Ureter (tissue), 1 donor: ENCODE measurements around the gene BMP6. TPM values are rescaled to one million over a fixed set of nuclear protein-coding genes. Genes with fewer than 3 reads are reported as not detected.
A peak's percentile ranks its signal among the peaks of the same experiment; 100 is the strongest.

Experiments
- DNase-seq: peaks from one replicate; pipeline ENCODE4 v3.0.0-alpha.2; 2020; ENCODE audit warnings: low spot score
- total RNA-seq: library from RNA; stranded (reverse); gene quantifications from one replicate; pipeline ENCODE4 v1.2.4, GENCODE V29; 2023
- donor health status: DM: yes; HTN: yes; CAD: no.

The BMP6 gene
- total RNA-seq, 1 donor from 2014 or later: 1.8 TPM

- no peak for DNase-seq
Measured at GRCh38 chr6:7719364-7719850, 6.5 kb upstream of the BMP6 start.

- DNase-seq: no peak
Measured at GRCh38 chr6:7720346-7720745, 5.6 kb upstream of the BMP6 start.

GRCh38 chr6:7721649-7722048 lies 4.2 kb upstream of the BMP6 start:
- no peak for DNase-seq

- peak; percentile 79 for DNase-seq
Measured at GRCh38 chr6:7723041-7723447, 2.9 kb upstream of the BMP6 start.

- DNase-seq: no peak
Measured at GRCh38 chr6:7723554-7723953, 2.3 kb upstream of the BMP6 start.

GRCh38 chr6:7725412-7725811 lies 487 bp upstream of the BMP6 start:
- DNase-seq: no peak

- no peak for DNase-seq
Measured at GRCh38 chr6:7726416-7727085, 652 bp downstream of the BMP6 start.

- no peak for DNase-seq
Measured at GRCh38 chr6:7727086-7727945, 1.4 kb downstream of the BMP6 start.

GRCh38 chr6:7727946-7728854 lies 2.3 kb downstream of the BMP6 start:
- DNase-seq: no peak

GRCh38 chr6:7728855-7729590 lies 3.1 kb downstream of the BMP6 start:
- no peak for DNase-seq

- DNase-seq: no peak
Measured at GRCh38 chr6:7730001-7730783, 4.3 kb downstream of the BMP6 start.

GRCh38 chr6:7730784-7731227 lies 4.9 kb downstream of the BMP6 start:
- DNase-seq: no peak

- DNase-seq: no peak
Measured at GRCh38 chr6:7731294-7731693, 5.4 kb downstream of the BMP6 start.

- no peak for DNase-seq
Measured at GRCh38 chr6:7732228-7732627, 6.3 kb downstream of the BMP6 start.

GRCh38 chr6:7734707-7735383 lies 8.9 kb downstream of the BMP6 start:
- no peak for DNase-seq

GRCh38 chr6:7737106-7737505 lies 11.2 kb downstream of the BMP6 start:
- no peak for DNase-seq

GRCh38 chr6:7737867-7738266 lies 12.0 kb downstream of the BMP6 start:
- no peak for DNase-seq

GRCh38 chr6:7742223-7742785 lies 16.4 kb downstream of the BMP6 start:
- DNase-seq: no peak

GRCh38 chr6:7745942-7746341 lies 20.0 kb downstream of the BMP6 start:
- DNase-seq: no peak
